ENCODE results near the gene P2RY6. TPM values are rescaled to one million over a fixed set of nuclear protein-coding genes. Genes with fewer than 3 reads are reported as not detected.

The P2RY6 gene
- total RNA-seq, 1 experiment from 2014 or later: 34.7 TPM

DNA sequence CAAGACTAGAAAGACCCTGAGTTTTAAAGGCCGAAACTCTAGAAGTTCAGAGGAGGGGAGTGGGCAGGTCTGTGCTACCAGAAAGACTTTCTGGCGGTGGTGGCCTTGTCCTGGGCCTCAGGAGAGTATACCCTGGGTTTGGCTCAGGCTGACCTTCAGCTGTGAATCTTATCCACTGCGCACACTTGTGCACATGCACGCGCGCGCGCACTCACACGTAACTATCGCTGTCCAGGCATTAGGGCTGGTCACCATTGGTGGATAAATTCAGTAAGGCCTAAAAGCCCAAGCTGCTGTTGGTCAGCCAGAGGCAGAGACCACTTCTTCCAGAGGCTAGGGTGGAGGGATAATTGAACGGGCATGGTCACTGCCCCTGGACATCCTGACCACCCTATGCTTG is 61.0 kb downstream of the P2RY6 start:
- Histone ChIP-seq H3K9me3 (ENCODE audit: insufficient read depth, low read depth) (no peaks in the 10 kb centered on the region), H3K9me2 (ENCODE audit: insufficient read depth) (no peaks in the 10 kb centered on the region), H3F3A (ENCODE audit: insufficient read depth, low read depth) (peaks cover 20% of the 10 kb centered on the region; the same call in 1 of the 2 replicates), H3K27ac (no peak overlapping the region), H3K4me3 (no peak overlapping the region), H3K4me1 (replicated peaks; ENCODE audit: insufficient read depth) (peaks cover 20% of the 10 kb centered on the region), H3K79me2 (ENCODE audit: low read depth) (no peaks in the 10 kb centered on the region), H2AFZ (no peak overlapping the region), H3K27me3 (ENCODE audit: insufficient read depth, low read depth) (no peaks in the 10 kb centered on the region), H3K4me2 (no peak overlapping the region), H4K20me1 (ENCODE audit: insufficient read depth) (no peaks in the 10 kb centered on the region; the same call in 1 of the 2 replicates), H3K36me3 (ENCODE audit: low read depth) (no peaks in the 10 kb centered on the region)
- no peak for TF ChIP-seq EZH2 (IDR thresholded peaks at IDR 0.05; ENCODE audit: low read depth)
- TF ChIP-seq, protein P1, sequence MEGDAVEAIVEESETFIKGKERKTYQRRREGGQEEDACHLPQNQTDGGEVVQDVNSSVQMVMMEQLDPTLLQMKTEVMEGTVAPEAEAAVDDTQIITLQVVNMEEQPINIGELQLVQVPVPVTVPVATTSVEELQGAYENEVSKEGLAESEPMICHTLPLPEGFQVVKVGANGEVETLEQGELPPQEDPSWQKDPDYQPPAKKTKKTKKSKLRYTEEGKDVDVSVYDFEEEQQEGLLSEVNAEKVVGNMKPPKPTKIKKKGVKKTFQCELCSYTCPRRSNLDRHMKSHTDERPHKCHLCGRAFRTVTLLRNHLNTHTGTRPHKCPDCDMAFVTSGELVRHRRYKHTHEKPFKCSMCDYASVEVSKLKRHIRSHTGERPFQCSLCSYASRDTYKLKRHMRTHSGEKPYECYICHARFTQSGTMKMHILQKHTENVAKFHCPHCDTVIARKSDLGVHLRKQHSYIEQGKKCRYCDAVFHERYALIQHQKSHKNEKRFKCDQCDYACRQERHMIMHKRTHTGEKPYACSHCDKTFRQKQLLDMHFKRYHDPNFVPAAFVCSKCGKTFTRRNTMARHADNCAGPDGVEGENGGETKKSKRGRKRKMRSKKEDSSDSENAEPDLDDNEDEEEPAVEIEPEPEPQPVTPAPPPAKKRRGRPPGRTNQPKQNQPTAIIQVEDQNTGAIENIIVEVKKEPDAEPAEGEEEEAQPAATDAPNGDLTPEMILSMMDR (conservative IDR thresholded peaks at IDR 0.05): no peak
- CTCF ChIA-PET: interaction anchor here (3.5 kb wide), 1 partner anchor 25 kb away, joined by 56 read pairs; the partner anchor contains the start of gene ARHGEF17
- BruUV-seq (replicated peaks): no TSS peak
- intact Hi-C loops (cut with micrococcal nuclease; ENCODE audit: unreplicated experiment): no loop called here
- DNase-seq: no peak
- POLR2A ChIA-PET (ENCODE audit: unreplicated experiment): interaction anchor here (0.7 to 0.8 kb wide), 2 partner anchors 499 to 1161 kb away, joined by 5 to 7 read pairs; no protein-coding TSS in a partner anchor

DNA sequence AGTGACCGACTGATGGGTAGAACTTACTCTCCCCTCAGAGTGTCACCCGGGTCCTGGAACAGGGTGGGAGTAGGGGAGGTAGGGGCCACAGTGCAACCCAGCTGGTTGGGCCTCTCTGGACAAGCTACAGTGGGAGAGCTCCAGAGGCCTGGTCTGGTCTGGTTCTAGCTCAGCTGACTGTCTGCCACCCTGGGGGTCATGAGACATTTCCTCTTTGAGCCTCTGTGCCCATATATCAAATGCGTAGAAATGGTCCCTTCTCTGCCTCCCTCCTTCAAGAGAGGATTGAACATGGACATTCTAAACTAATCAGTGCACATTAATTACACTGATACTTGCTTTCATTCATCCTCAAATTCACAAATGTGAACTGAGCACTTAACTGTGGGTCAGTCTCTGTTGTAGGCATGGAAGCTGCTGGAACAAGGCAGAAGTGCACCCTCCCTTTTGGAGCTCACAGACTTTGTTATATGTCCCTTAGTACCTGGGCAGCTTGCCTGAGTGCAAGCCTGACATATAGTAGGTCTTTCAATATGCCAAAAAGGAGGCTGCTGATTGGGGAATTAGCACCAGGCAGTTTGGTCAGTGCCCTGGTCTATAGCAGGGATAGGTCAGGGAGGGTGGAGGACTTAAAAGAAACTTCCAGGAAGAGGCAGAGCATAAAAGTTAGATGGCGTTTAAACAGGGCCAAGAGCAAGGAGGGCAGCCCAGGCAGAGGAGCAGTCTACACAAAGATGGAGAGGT is 61.7 kb downstream of the P2RY6 start:
- H4K20me1 ChIP-seq (ENCODE audit: insufficient read depth): no peaks in the 10 kb centered on the region; the same call in none of the 2 replicates
- no peak overlapping the region for H2AFZ ChIP-seq
- H3K36me3 ChIP-seq (ENCODE audit: low read depth): no peaks in the 10 kb centered on the region
- ChIA-PET POLR2A (ENCODE audit: unreplicated experiment) (interaction anchor here (0.5 to 0.7 kb wide), 3 partner anchors 24 to 1161 kb away, joined by 4 to 11 read pairs (median 5); no protein-coding TSS in a partner anchor), CTCF (interaction anchor here (0.6 to 3.5 kb wide), 3 partner anchors 18 to 90 kb away, joined by 3 to 56 read pairs (median 10); partner anchors contain the start of gene ARHGEF17)
- peaks cover 20% of the 10 kb centered on the region for H3K4me1 ChIP-seq (replicated peaks; ENCODE audit: insufficient read depth)
- no peak overlapping the region for H3K4me3 ChIP-seq
- H3K4me2 ChIP-seq: peak overlapping the region; percentile 37
- no peaks in the 10 kb centered on the region for H3K79me2 ChIP-seq (ENCODE audit: low read depth)
- BruUV-seq (replicated peaks): no TSS peak
- no peak for TF ChIP-seq EZH2 (IDR thresholded peaks at IDR 0.05; ENCODE audit: low read depth)
- TF ChIP-seq, protein P1 (conservative IDR thresholded peaks at IDR 0.05): no peak
- no peaks in the 10 kb centered on the region for H3K9me3 ChIP-seq (ENCODE audit: insufficient read depth, low read depth)
- intact Hi-C loops (cut with micrococcal nuclease; ENCODE audit: unreplicated experiment): loop anchor here (2.0 kb wide), 2 partner anchors 45 to 91 kb away; no protein-coding TSS in a partner anchor
- no peak for DNase-seq
- peaks cover 20% of the 10 kb centered on the region; the same call in 1 of the 2 replicates for H3F3A ChIP-seq (ENCODE audit: insufficient read depth, low read depth)
- H3K27me3 ChIP-seq (ENCODE audit: insufficient read depth, low read depth): no peaks in the 10 kb centered on the region
- H3K27ac ChIP-seq: no peak overlapping the region
- no peaks in the 10 kb centered on the region for H3K9me2 ChIP-seq (ENCODE audit: insufficient read depth)

DNA sequence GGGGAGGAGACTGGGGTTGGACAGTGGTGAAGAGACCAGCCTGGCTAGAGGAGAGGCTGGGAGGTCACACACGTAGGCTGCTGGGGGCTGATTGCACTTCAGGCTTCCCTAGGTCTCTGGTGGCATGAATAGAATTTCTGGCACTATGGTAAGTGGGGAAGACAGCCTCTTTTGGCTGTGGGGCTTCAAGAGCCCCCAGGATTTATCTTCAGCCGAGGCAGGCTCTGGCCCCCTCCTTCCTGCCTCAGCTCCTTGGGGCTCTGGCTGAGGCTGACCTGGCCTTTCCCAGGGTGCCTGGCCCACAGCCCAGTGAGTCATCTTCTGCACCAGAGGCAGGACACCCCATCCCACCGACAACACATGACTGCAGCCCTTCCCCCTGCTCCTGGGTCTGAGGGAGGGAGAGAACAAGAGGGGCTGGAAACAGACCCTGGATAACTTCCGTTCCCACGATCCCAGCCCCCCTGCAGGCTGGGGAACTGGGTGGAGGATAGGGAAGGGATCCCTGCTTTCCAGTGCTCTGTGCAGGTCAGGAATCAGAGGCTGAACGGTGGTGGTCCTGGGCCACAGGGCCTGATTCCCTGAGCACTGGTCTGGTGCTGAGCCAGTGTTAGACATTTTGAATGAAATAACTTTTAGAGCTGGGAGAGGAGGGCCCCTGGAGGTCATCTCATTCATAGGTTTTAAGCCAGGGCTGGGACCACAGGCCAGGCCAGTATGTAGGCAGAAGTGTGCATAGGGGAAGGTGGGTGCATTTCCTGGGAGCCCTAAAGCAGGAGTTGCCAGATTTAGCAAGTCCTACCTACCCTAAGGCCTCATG is 62.5 kb downstream of the P2RY6 start:
- Histone ChIP-seq H3K9me3 (ENCODE audit: insufficient read depth, low read depth) (no peaks in the 10 kb centered on the region), H3K79me2 (ENCODE audit: low read depth) (no peaks in the 10 kb centered on the region), H3K9me2 (ENCODE audit: insufficient read depth) (no peaks in the 10 kb centered on the region), H3K4me3 (no peak overlapping the region), H3K36me3 (ENCODE audit: low read depth) (no peaks in the 10 kb centered on the region), H3F3A (ENCODE audit: insufficient read depth, low read depth) (peaks cover 17% of the 10 kb centered on the region; the same call in 1 of the 2 replicates), H3K27me3 (ENCODE audit: insufficient read depth, low read depth) (no peaks in the 10 kb centered on the region), H3K4me1 (replicated peaks; ENCODE audit: insufficient read depth) (peaks cover 20% of the 10 kb centered on the region), H3K4me2 (peak overlapping the region; percentile 37), H2AFZ (no peak overlapping the region), H3K27ac (no peak overlapping the region), H4K20me1 (ENCODE audit: insufficient read depth) (no peaks in the 10 kb centered on the region; the same call in none of the 2 replicates)
- no TSS peak for BruUV-seq (replicated peaks)
- intact Hi-C loops (cut with micrococcal nuclease; ENCODE audit: unreplicated experiment): loop anchor here (1.0 to 5.0 kb wide), 7 partner anchors 27 to 747 kb away; no protein-coding TSS in a partner anchor
- ChIA-PET POLR2A (ENCODE audit: unreplicated experiment) (interaction anchor here (0.5 kb wide), 1 partner anchor 25 kb away, joined by 4 read pairs; no protein-coding TSS in a partner anchor), CTCF (interaction anchor here (0.6 to 3.5 kb wide), 16 partner anchors 9 to 789 kb away, joined by 3 to 56 read pairs (median 7); partner anchors contain the start of genes ARHGEF17 and P2RY6)
- DNase-seq: peak; percentile 60 to 80
- TF ChIP-seq, protein P1 (conservative IDR thresholded peaks at IDR 0.05): no peak
- no peak for TF ChIP-seq EZH2 (IDR thresholded peaks at IDR 0.05; ENCODE audit: low read depth)
